NOMO-1 (cell line): ENCODE measurements around the gene NPIPA2.
"Not testable (repeated sequence)": the region's sequence is repeated elsewhere in the genome, so short reads cannot be mapped to it uniquely, and the experiment has no call there.

Source experiments
- DNase-seq, 2 experiments: peaks; one replicate each; lab custom pipeline; 2025; ENCODE audit not compliant: unreplicated experiment in 2 of 2; lab: John Stamatoyannopoulos, UW

Gene NPIPA2

DNA sequence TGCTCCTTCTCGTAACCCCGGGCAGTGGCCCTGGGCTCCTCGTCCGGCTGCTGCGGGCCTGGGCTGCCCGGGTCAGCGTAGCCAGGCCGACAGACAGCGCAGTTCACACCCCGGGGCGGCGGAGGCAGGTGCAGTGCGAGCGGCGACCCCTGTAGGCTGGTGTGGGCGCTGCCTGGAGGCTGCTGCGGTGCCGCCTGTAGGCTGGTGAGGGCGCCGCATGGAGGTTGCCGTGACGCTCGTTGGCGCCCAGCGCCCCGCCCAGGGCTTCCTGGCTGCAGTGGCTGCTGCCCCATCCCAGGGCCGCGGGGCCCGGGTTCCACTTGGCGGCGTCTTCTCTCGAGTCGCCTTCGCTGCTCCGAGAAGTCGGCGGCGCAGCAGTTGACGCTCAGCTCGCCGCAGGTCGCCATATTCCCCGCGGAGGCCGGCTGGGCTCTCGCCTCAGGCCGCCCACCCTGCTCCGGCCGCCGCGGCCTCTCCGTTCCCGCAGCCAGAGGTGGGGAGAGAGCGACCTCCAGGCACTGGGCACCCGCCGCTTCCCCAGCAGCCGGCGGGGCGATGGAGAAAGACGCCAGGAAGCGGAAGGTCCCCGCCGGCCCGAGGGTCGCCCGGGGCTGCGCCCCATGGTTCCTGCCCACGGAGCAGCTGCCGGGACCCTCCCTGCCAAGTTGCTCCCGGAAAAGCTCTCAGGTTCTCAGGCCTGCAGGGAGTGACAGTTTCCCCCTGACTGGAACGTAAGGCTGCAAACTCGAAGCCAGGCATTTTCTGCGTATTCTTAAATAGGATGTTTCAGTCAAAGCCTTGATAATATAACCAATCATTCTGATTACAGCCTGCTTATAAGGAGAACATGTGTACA, at the start of gene NPIPA2:
TSS of gene NPIPA2 (plus strand) at position 261 of the 856 bp plus-strand sequence. CDS start 5,533 bp downstream, outside the sequence.
- not testable (repeated sequence) for DNase-seq

- not testable (repeated sequence) for DNase-seq
These were observed 48.2 kb upstream of the NPIPA2 start, which contains the start of gene PLA2G10 for GRCh38 chr16:14694129-14694528. Gene PLA2G10, minus strand, starts transcription at chr16:14694308. Its CDS starts 79 bp downstream, at chr16:14694229.

GRCh38 chr16:14701859-14702258, 40.5 kb upstream of the NPIPA2 start:
- DNase-seq = not testable (repeated sequence)

GRCh38 chr16:14702672-14703071, 39.7 kb upstream of the NPIPA2 start:
- not testable (repeated sequence) for DNase-seq

DNA sequence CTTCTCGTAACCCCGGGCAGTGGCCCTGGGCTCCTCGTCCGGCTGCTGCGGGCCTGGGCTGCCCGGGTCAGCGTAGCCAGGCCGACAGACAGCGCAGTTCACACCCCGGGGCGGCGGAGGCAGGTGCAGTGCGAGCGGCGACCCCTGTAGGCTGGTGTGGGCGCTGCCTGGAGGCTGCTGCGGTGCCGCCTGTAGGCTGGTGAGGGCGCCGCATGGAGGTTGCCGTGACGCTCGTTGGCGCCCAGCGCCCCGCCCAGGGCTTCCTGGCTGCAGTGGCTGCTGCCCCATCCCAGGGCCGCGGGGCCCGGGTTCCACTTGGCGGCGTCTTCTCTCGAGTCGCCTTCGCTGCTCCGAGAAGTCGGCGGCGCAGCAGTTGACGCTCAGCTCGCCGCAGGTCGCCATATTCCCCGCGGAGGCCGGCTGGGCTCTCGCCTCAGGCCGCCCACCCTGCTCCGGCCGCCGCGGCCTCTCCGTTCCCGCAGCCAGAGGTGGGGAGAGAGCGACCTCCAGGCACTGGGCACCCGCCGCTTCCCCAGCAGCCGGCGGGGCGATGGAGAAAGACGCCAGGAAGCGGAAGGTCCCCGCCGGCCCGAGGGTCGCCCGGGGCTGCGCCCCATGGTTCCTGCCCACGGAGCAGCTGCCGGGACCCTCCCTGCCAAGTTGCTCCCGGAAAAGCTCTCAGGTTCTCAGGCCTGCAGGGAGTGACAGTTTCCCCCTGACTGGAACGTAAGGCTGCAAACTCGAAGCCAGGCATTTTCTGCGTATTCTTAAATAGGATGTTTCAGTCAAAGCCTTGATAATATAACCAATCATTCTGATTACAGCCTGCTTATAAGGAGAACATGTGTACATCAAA, 38.9 kb upstream of the NPIPA2 start, which contains the start of gene NPIPA3:
TSS of gene NPIPA3 (plus strand) at position 256 of the 856 bp plus-strand sequence. CDS start 5,533 bp downstream, outside the sequence.
- DNase-seq = not testable (repeated sequence)

GRCh38 chr16:14733233-14733632, 9.1 kb upstream of the NPIPA2 start:
- not testable (repeated sequence) for DNase-seq

DNA sequence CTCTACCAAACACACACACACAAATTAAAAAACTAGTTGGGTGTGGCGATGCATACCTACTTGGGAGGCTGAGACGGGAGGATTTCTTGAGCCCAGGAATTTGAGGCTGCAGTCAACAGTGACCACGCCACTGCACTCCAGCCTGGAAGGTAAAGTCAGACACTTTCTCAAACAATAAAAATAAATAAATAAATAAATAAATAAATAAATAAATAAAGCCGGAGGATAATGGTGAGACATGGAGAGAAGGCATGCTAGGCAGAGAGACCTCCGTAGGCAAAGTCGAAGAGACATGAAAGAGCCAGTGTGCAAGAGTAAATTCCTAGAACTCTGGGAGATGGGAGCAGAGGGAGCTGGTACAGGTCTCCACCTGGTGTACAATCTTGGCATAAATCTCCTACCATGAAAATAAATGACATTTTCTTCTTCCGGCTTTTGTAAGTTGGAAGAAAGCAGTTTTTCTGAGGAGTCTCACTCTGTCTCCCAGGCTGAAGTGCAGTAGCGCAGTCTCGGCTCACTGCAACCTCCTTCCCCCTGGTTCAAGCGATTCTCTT, 1.4 kb upstream of the NPIPA2 start:
- DNase-seq = not testable (repeated sequence)

DNA sequence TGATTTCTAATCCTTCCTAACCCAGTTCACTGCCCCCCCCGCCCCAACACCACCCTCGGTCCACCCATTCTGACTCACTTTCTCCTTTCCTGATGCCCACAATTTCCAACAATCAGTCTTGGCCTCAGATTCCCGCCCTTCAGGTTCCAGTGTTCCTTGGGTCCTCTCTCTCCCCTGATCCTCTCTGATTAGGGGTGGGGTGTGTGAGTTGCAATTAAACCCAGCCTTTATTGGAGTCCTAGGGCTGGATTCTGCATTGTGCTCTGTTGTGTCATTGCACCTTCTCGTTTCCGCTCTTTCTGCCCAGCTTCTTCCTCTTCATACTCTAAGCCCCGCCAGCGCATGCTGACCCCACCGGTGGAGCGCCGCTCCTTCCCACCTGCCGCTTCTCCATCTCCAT, 539 bp upstream of the NPIPA2 start:
- not testable (repeated sequence) for DNase-seq

GRCh38 chr16:14773654-14774053, 31.3 kb downstream of the NPIPA2 start:
- not testable (repeated sequence) for DNase-seq

- DNase-seq = not testable (repeated sequence)
These were observed 33.3 kb downstream of the NPIPA2 start for GRCh38 chr16:14775624-14776023.

DNA sequence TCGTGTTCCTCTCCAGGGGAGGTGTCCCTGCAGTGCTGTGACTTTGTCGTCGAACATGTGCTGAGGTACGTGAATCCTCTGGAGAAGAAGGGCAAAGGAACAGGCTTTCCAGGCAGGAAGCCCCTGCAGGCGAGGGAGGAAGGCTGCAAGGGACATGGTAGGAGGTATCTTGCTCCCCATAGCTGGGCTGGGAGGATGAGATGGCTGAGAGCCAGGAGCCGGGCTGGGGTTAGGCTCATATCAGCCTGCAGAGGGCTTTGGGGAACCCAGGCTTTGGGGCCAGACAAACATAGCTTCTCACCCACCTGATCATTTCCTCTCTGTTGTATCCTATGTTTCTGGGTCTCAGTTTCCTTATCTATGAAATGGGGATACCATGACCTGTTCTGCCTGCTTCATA, 34.4 kb downstream of the NPIPA2 start:
- not testable (repeated sequence) for DNase-seq

GRCh38 chr16:14779368-14779877, 37.1 kb downstream of the NPIPA2 start:
- DNase-seq = not testable (repeated sequence)

- not testable (repeated sequence) for DNase-seq
These were observed 43.8 kb downstream of the NPIPA2 start for GRCh38 chr16:14786180-14786579.

DNA sequence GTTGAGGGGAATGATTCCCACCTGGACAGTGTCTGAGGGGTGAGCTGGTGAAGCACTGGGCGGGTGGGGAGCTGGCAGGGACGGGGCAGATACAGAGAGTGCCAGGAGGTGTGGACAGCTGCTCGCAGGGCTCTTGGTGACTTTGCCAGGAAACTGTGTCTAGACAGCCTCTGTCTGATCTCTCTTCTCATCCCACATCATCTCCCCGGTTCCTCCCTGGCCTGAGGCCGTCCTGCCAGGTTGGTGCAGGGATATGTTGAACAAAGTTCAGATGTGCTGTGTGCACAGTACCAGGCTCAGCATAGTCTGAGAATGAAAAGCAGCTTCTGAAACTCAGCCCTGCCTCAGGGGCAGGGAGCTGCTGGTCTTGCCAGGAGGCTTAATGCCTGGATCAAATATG, 47.2 kb downstream of the NPIPA2 start:
- DNase-seq = not testable (repeated sequence)

- not testable (repeated sequence) for DNase-seq
These were observed 48.1 kb downstream of the NPIPA2 start for GRCh38 chr16:14790320-14790956.

- not testable (repeated sequence) for DNase-seq
These were observed 50.6 kb downstream of the NPIPA2 start for GRCh38 chr16:14792914-14793313.

- DNase-seq = not testable (repeated sequence)
These were observed 55.2 kb downstream of the NPIPA2 start for GRCh38 chr16:14797558-14797957.

DNA sequence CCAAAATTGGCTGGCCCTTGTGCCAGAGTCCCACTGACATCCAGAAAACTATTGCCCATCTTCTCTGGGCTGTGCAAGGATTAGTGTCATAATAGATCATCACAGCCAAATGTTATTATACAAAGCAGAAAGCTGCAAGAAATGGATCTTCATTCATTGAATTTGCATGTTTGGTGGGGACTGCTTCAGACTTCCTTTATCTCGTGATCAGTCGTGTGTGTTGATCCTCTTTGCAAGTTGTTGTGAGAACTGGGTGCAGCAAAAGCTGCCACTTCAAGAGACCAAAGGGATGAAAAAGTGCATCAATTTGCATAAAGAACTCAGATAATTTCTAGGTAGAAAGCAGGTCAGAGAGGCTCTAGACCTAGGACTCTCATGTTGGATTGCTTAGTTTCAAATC, 61.2 kb downstream of the NPIPA2 start:
- not testable (repeated sequence) for DNase-seq

DNA sequence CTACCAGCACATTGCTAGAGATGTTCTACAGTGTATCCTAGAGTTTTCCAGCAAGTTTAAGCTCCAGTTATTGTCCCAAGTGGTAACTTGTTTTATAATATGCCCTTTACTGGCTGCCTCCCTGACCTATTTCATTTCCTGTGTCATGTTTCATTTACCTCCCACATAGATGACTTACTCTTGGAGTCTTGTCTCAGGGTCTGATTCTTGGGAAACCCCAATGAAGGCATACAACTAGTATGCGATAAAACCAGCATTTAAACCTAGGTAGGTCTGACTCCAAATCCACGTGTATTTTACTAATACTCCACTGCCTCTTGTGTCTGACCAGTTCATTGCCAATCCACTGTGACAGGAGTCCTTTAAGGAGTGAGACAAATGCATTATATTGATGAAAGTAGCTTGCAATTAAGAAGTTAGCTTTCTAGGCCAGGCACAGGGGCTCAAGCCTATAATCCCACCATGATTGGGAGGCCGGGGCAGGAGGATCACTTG, 64.9 kb downstream of the NPIPA2 start:
- not testable (repeated sequence) for DNase-seq

DNA sequence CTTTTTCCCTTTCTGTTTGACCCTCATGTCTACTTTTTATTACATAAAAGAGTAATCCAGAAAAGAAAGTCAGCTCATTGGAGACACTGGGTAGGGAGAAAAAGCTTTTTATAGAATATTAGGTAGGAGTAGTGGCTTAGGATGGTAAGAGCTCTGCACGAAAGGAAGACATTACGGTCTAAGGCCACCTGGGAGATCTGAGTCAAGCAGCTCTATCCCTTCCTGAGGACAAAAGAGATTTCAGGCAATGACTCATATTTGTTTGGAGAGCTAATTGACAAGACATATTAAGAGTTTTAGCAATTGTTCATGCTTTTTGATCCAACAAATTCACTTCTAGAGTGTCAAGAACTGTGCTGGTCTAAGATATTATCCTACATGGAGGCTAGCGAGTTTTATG, 71.6 kb downstream of the NPIPA2 start:
- not testable (repeated sequence) for DNase-seq
